Stimulated activated CD8-positive, alpha-beta memory T cell treated with anti-CD3 and anti-CD28 coated beads, Interleukin-15, amount 100 ng/mL, for 48 hours (primary cell): ENCODE measurements around the gene SPNS1.
"Not testable (repeated sequence)": the region's sequence is repeated elsewhere in the genome, so short reads cannot be mapped to it uniquely, and the experiment has no call there.

Experiments used
- DNase-seq, 2 donors: peaks; one replicate each; pipeline ENCODE4 v3.0.0-alpha.2; 2020; ENCODE audit warnings: low read depth in 2 of 2

SPNS1 gene

GRCh38 chr16:28990375-28991040 lies 15.9 kb downstream of the SPNS1 start:
- peak in 1 of 2 donors; percentile 65 for DNase-seq

DNA sequence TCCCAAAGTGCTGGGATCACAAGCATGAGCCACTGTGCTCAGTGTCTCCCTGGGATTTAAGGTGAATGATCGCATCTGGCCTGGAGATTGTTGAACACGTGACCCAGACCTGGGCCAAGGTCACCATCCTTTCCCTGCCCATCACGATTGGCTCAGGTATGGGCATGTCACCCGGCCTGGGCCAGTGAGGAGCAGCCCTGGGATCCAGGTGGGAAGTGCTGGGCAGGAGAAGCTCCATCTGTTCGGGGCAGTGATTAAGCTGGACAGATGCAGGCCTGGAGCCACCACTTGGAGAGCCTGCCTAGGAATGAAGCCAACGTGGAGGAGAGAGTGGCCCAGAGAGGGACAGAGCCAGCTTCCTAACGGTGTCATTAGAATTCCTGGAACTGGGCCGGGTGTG lies 17.1 kb downstream of the SPNS1 start:
- DNase-seq, result no peak

DNA sequence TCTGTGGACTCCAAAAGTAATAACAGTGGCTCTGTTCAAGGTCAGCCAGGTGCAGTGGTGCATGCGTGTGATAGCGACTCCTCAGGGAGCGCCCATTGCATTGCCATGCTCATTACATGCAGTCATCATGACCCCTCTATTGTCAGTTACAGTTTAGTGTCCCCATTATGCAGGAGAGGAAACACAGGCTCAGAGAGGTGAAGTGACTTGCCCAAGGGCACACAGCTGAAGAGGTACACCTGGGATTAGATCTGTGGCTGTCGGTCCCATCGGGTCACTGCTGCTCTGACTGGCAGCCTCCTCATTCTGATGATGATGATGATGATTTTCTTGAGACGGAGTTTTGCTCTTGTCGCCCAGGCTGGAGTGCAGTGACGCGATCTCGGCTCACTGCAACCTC lies 17.9 kb downstream of the SPNS1 start:
- DNase-seq, result no peak

- DNase-seq, result no peak
Observed at GRCh38 chr16:28998837-28999236, 24.3 kb downstream of the SPNS1 start.

GRCh38 chr16:28999577-28999976 lies 25.0 kb downstream of the SPNS1 start:
- no peak for DNase-seq

- no peak for DNase-seq
Observed at GRCh38 chr16:29000019-29000418, 25.4 kb downstream of the SPNS1 start.

GRCh38 chr16:29004496-29005139 lies 30.0 kb downstream of the SPNS1 start:
- not testable (repeated sequence) for DNase-seq

GRCh38 chr16:29007730-29008593 lies 33.4 kb downstream of the SPNS1 start:
- DNase-seq, result peak; percentile 62 to 76

GRCh38 chr16:29009050-29009837 lies 34.7 kb downstream of the SPNS1 start:
- peak in 1 of 2 donors; percentile 42 for DNase-seq

DNA sequence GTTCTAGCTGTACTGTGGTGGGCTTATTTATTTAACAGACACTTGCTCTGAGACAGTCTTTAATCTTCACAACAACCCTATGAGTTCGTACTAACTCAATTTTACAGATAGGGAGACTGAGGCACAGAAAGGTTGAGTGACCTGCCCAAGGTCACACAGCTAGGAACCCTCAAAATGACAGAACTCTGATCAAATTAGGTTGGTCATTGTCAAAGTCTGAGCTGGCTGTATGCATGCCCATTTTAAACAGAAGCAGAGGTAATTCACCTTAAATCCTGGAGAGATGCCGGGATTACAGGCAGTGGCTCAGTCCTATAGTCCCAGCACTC lies 35.2 kb downstream of the SPNS1 start:
- DNase-seq, result no peak

DNA sequence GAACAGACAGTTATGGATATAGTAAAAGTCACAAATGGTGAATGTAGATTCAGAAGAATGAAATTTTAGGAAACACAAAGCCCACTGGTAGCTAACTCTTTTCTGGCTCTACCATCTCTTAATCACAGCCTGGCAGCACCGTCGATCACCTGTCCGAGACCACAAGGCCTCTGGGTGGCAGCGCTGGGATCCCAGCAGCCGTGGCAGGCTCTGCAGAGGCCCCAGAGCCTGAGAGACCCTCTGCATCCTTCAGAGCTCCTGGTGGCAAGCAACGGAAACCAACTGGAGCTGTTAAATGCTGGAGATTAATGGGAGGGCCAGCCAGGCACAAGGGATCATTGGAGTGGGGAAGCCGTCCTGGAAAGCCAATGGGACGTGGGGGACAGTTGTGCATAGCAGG lies 36.5 kb downstream of the SPNS1 start:
- no peak for DNase-seq

- no peak for DNase-seq
Observed at GRCh38 chr16:29011851-29012250, 37.3 kb downstream of the SPNS1 start.

DNA sequence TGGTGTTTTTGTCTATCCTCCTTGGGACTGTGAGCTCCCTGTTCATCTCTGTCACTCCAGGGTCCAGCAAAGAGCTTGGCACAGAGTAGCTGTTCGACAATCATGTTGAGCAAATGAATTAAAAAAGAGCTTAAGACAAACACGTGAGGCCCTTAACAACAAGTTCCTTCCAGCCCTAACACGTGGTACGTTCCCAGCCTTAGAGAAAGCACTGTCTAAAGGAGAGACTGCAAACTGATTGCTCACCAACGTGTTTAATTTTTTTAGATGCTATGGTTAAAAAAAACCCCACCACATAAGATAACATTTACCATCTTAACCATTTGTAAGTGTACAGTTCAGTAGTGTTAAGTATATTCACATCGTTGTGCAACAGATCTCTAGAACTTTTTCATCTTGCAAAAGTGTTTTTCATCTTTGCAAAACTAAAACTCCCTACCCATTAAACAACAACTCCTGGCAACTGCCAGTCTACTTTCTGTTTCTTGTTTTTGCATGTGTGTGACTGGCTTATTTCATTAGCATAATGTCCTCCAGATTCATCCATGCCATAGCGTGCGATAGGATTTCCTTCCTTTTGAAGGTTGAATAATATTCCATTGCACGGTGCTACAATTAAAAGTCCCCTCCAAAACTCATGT lies 38.5 kb downstream of the SPNS1 start:
- DNase-seq, result no peak

- DNase-seq, result no peak
Observed at GRCh38 chr16:29014561-29015069, 40.0 kb downstream of the SPNS1 start.

DNA sequence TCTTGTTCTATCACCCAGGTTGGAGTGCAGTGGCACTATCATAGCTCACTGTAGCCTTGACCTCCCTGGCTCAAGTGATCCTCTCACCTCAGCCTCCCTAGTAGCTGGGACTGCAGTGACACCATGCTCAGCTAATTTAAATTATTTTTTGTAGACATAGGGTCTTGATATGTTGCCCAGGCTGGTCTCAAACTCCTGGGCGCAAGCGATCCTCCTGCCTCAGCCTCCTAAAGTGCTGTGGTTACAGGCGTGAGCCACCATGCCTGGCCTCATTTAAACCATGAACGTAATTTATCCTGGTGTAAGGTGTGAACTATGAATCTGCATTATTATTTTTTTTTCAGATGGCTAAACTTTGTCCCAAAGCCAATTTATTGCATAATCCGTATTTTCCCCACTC lies 47.6 kb downstream of the SPNS1 start:
- DNase-seq, result no peak

DNA sequence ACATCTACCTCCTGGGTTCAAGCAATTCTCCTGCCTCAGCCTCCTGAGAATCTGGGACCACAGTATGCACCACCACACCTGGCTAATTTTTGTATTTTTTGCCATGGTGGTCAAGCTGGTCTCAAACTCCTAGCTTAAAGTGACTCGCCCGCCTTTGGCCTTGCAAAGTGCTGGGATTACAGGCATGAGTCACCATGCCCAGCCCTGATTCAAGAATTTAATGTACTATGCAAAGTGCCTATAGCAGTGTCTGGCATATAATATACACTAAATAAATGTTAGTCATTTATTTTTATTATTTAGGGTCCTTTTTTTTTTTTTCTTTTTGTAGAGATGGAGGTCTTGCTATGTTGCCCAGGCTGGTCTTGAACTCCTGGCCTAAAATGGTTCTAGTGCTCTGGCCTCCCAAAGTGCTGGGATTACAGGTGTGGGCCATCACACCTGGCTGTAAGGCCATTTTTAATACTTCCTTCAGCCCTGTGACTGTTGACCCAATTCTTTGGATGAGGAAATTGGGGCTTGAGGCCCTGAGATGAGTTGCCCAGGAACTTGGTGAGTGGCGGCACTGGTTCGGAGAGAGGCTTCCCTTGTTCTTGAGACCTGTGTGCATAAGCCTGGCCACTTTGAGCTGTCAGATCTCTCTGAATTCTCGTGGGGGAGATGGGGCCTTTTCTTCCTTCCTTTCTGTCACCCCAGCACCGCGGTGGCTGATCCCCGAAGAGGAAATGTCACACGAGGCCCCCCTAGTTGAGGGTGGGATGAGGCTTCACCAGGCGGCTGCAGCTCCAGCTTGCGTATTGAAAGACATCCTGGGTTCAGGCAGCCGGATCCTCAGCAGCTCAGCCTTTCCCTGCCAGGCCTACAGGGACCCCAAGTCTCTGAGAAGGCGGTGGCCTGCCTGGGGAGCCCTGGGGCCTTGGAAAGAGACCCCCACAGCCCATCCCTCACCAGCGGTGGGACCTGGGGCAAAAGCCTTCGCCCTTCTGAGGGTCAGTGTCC lies 49.0 kb downstream of the SPNS1 start:
- DNase-seq, result no peak

- no peak for DNase-seq
Observed at GRCh38 chr16:29024278-29024677, 49.7 kb downstream of the SPNS1 start.

- no peak for DNase-seq
Observed at GRCh38 chr16:29025218-29025617, 50.6 kb downstream of the SPNS1 start.

DNA sequence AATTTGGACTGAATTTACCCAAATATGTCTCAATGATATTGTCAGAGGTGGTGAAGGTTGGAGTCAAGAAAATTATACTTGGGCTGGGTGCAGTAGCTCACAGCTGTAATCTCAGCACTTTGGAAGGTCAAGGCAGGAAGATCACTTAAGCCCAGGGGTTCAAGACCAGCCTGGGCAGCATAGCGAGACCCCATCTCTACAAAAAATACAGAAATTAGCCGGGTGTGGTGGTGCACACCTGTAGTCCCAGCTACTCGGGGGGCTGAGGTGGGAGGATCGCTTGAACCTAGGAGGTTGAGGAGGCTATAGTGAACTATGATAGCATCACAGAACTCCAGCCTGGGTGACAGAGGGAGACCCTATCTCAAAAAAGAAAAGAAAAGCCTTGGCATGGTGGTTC lies 51.2 kb downstream of the SPNS1 start:
- no peak for DNase-seq
